NCI-H510A treated with DMSO at 0.1 percent for 48 hours (cell line): ENCODE data around the gene IGFBP7.
"Not testable (repeated sequence)": the region's sequence is repeated elsewhere in the genome, so short reads cannot be mapped to it uniquely, and the experiment has no call there.

ENCODE experiments used
- DNase-seq: peaks from one replicate; lab custom pipeline; 2025; lab: John Stamatoyannopoulos, UW

The IGFBP7 gene

GRCh38 chr4:57073559-57073958, 36.6 kb downstream of the IGFBP7 start:
- DNase-seq = no peak

GRCh38 chr4:57071326-57071725, 38.9 kb downstream of the IGFBP7 start:
- no peak for DNase-seq

- DNase-seq = no peak
Measured at GRCh38 chr4:57070461-57070860, 39.7 kb downstream of the IGFBP7 start.

GRCh38 chr4:57068237-57068981, 41.8 kb downstream of the IGFBP7 start:
- DNase-seq = no peak

- no peak for DNase-seq
Measured at GRCh38 chr4:57065730-57066482, 44.3 kb downstream of the IGFBP7 start.

GRCh38 chr4:57064811-57065711, 45.1 kb downstream of the IGFBP7 start:
- DNase-seq = no peak

- no peak for DNase-seq
Measured at GRCh38 chr4:57064120-57064519, 46.1 kb downstream of the IGFBP7 start.

GRCh38 chr4:57063518-57063917, 46.7 kb downstream of the IGFBP7 start:
- DNase-seq = no peak

- no peak for DNase-seq
Measured at GRCh38 chr4:57061395-57061794, 48.8 kb downstream of the IGFBP7 start.

- not testable (repeated sequence) for DNase-seq
Measured at GRCh38 chr4:57060717-57061067, 49.5 kb downstream of the IGFBP7 start.

- DNase-seq = no peak
Measured at GRCh38 chr4:57059890-57060716, 50.1 kb downstream of the IGFBP7 start.

GRCh38 chr4:57055886-57056285, 54.3 kb downstream of the IGFBP7 start:
- DNase-seq = no peak

- no peak for DNase-seq
Measured at GRCh38 chr4:57053508-57053907, 56.7 kb downstream of the IGFBP7 start.

- DNase-seq = no peak
Measured at GRCh38 chr4:57051524-57051923, 58.7 kb downstream of the IGFBP7 start.

GRCh38 chr4:57051095-57051494, 59.1 kb downstream of the IGFBP7 start:
- no peak for DNase-seq

- DNase-seq = no peak
Measured at GRCh38 chr4:57048590-57049304, 61.4 kb downstream of the IGFBP7 start.

- DNase-seq = not testable (repeated sequence)
Measured at GRCh38 chr4:57047046-57047445, 63.1 kb downstream of the IGFBP7 start.

GRCh38 chr4:57044996-57045395, 65.2 kb downstream of the IGFBP7 start:
- DNase-seq = no peak

- DNase-seq = no peak
Measured at GRCh38 chr4:57044279-57044678, 65.9 kb downstream of the IGFBP7 start.

GRCh38 chr4:57043347-57044251, 66.6 kb downstream of the IGFBP7 start:
- DNase-seq = no peak
